HEK293 (cell line): Measurements from ENCODE around the gene TERC.

Experiments
- ZBTB21 ChIP-seq: fragments of 450-650 bp; formaldehyde crosslinking; IDR thresholded peaks from 2 replicates; pipeline ENCODE4 v1.5.1; 2017; ENCODE audit warnings: missing biosample characterization, missing genetic modification characterization
- ZNF184 ChIP-seq: fragments of 450-650 bp; IDR thresholded peaks from 2 replicates; pipeline ENCODE4 v1.5.1; 2018; ENCODE audit warnings: missing biosample characterization, mild to moderate bottlenecking, missing genetic modification characterization

DNA sequence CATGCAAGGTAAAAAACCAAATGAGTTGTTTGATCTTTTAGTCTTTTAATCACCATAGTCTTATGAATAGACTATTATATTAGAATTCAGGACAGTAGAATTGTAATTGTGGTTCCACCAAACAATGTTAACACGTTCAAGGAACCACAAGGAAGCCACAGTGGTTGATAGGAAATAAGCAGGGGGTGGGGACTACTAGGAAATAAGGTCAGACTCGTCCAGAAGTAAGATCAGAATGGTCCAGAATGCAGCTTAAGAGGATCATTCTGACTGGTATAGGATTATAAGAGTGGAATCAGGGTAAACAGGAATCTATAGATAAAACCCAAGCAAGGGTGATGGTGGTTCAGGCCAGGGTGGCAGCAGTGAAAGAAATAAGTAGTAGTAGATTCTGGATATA, 15.9 kb upstream of the TERC start:
- TF ChIP-seq ZNF184 (tag by site-specific recombination) (no peak), ZBTB21 (tag by site-specific recombination) (no peak)
